ENCODE measurements around the gene TP53. TPM values are rescaled to one million over a fixed set of nuclear protein-coding genes. Genes with fewer than 3 reads are reported as not detected.

TP53 gene
- total RNA-seq, 4 donors from 2014 or later = 14.1 to 17.0 (median 15.4) TPM

DNA sequence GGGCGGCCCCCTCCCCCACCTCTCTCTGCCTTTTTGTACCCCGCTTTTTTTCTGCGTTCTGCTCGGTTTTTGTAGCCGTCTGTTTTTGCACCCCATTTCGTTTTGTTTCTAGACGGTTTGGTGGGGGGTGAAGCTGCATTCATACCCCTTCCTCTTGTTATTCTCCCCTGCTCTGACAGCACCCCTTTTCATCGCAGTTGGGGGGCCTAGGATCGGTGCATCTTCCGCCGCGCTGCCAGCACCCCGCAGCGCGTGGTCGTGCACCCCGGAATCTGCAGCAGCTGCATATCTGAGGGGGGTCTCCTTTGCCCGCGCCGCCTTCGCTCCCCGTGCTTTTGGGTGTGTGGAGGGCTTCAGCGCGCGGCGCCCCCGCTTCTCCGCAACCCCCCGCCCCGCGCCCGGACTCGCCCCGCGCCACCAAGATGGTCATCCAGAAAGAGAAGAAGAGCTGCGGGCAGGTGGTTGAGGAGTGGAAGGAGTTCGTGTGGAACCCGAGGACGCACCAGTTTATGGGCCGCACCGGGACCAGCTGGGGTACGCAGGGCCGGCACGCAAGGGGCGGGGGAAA, 36.1 kb downstream of the TP53 start:
- ATAC-seq (no peak), DNase-seq (no peak)
- intact Hi-C loops (cut with DNase I; ENCODE audit: low total_unique reads) = no loop called here
- TF ChIP-seq POLR2A (IDR thresholded peaks at IDR 0.05) = no peak
- TF ChIP-seq, protein P1, sequence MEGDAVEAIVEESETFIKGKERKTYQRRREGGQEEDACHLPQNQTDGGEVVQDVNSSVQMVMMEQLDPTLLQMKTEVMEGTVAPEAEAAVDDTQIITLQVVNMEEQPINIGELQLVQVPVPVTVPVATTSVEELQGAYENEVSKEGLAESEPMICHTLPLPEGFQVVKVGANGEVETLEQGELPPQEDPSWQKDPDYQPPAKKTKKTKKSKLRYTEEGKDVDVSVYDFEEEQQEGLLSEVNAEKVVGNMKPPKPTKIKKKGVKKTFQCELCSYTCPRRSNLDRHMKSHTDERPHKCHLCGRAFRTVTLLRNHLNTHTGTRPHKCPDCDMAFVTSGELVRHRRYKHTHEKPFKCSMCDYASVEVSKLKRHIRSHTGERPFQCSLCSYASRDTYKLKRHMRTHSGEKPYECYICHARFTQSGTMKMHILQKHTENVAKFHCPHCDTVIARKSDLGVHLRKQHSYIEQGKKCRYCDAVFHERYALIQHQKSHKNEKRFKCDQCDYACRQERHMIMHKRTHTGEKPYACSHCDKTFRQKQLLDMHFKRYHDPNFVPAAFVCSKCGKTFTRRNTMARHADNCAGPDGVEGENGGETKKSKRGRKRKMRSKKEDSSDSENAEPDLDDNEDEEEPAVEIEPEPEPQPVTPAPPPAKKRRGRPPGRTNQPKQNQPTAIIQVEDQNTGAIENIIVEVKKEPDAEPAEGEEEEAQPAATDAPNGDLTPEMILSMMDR (IDR thresholded peaks at IDR 0.05 in 4 of 5, conservative IDR thresholded peaks at IDR 0.05 in 1 of 5) = no peak
- Histone ChIP-seq H3K4me1 (peaks cover 7 to 17% of the 10 kb centered on the region in 2 donors), H3K36me3 (no peaks in the 10 kb centered on the region), H3K27me3 (peaks cover 42 to 51% (median 47%) of the 10 kb centered on the region in 3 donors), H3K9me3 (no peaks in the 10 kb centered on the region), H3K27ac (peak overlapping the region in 3 of 4 donors; percentile 41 to 58 (median 56)), H3K4me3 (peak overlapping the region; percentile 47 to 59 (median 56))
- in situ Hi-C loops (cut with MboI; ENCODE audit: low sequenced_read_pairs in 4 of 4) = no loop called here

DNA sequence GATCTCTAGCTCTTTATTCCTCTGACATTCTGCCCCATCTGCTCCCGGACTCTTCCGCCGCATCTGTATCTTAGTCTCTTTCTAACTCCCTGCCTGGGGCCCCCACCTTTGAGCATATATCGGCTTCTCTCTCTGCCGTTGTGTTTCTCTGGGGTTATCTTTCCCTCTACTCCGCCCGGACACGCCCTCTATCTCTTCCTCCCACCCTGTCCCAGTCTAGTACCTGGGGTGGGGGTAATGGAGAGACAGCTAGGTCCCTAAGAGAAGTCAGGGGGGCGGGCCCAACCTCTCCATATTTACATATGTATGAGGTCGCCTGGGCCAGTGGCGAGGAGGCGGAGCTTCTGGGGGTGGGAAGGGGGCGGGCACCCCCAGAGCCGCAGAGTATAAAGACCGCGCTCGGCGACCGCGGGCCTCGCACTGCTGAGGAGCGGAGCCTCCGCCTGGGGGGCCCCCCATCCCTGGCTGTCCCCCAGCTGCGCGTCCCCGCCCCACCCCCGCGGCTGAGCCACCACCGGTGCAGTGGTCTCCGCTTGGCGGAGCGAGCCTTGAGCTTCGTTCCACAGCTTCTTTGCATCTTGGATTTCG, 36.7 kb downstream of the TP53 start, which contains the start of gene ATP1B2:
ATP1B2 (plus strand) TSS at position 418 of the 588 bp plus-strand sequence. CDS start 593 bp downstream, outside the sequence.
- H3K9me3 ChIP-seq = no peaks in the 10 kb centered on the region
- no peaks in the 10 kb centered on the region for H3K36me3 ChIP-seq
- in situ Hi-C loops (cut with MboI; ENCODE audit: low sequenced_read_pairs in 4 of 4) = no loop called here
- H3K27ac ChIP-seq = peak within 1 kb of the TSS; percentile 27 to 58 (median 48)
- H3K27me3 ChIP-seq = peaks cover 42 to 52% (median 47%) of the 10 kb centered on the region in 3 donors
- intact Hi-C loops (cut with DNase I; ENCODE audit: low total_unique reads) = loop anchor here (1.0 kb wide), 1 partner anchor 38 kb away; the partner anchor contains the start of gene WRAP53
- DNase-seq = peak; percentile 19 to 42
- peak within 1 kb of the TSS; percentile 47 to 59 (median 56) for H3K4me3 ChIP-seq
- TF ChIP-seq, protein P1 (IDR thresholded peaks at IDR 0.05 in 4 of 5, conservative IDR thresholded peaks at IDR 0.05 in 1 of 5) = no peak
- no peak for TF ChIP-seq POLR2A (IDR thresholded peaks at IDR 0.05)
- peak; percentile 43 to 57 for ATAC-seq
- peaks cover 7 to 17% of the 10 kb centered on the region in 2 donors for H3K4me1 ChIP-seq

DNA sequence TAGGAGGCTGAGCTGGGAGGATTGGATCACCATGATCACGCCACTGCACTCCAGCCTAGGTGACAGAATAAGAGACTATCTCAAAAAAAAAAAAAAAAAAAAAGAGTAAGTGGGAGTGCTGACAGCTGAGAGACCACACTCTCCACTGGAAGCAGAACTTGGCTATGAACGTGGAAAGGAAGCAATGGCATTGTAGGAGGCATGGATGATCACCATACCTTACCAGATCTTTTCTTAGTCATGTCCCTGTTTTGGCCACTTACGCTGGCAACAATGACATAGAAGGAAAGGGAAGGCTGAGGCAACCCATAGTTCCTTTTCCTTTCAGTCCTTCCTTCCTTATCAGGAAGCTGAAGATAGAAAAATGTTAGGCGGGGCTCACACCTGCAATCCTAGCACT, 40.3 kb downstream of the TP53 start:
- Histone ChIP-seq H3K27ac (no peak overlapping the region), H3K27me3 (peaks cover 35 to 47% (median 39%) of the 10 kb centered on the region in 3 donors), H3K9me3 (no peaks in the 10 kb centered on the region), H3K4me3 (no peak overlapping the region), H3K36me3 (no peaks in the 10 kb centered on the region), H3K4me1 (peaks cover 7 to 17% of the 10 kb centered on the region in 2 donors)
- intact Hi-C loops (cut with DNase I; ENCODE audit: low total_unique reads) = no loop called here
- in situ Hi-C loops (cut with MboI; ENCODE audit: low sequenced_read_pairs in 4 of 4) = no loop called here
- ATAC-seq = no peak
- no peak for DNase-seq
- no peak for TF ChIP-seq POLR2A (IDR thresholded peaks at IDR 0.05)
- TF ChIP-seq, protein P1 (IDR thresholded peaks at IDR 0.05 in 4 of 5, conservative IDR thresholded peaks at IDR 0.05 in 1 of 5) = no peak

DNA sequence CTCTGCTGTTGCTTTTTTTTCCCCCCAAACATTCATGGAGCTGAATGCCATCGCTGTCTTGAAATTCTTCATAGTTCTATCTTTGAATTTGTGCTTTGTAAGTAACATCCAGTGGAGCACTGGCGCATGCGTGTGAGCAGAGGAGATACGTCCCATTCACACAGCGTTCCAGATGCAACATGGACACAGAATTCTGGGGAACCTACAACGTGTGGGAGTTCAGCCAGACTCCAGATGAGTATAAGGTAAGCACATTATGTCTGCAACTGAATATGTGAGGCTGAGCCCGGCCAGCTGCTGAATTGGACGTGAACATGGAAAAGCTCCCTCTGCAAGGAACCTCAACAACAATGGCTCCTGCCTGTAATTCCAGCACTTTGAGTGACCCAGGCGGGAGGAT, 40.8 kb downstream of the TP53 start:
- in situ Hi-C loops (cut with MboI; ENCODE audit: low sequenced_read_pairs in 4 of 4) = no loop called here
- Histone ChIP-seq H3K27ac (no peak overlapping the region), H3K27me3 (peaks cover 29 to 42% (median 33%) of the 10 kb centered on the region in 3 donors), H3K4me3 (no peak overlapping the region), H3K4me1 (peaks cover 6 to 13% of the 10 kb centered on the region in 2 donors), H3K36me3 (no peaks in the 10 kb centered on the region), H3K9me3 (no peaks in the 10 kb centered on the region)
- intact Hi-C loops (cut with DNase I; ENCODE audit: low total_unique reads) = no loop called here
- no peak for TF ChIP-seq POLR2A (IDR thresholded peaks at IDR 0.05)
- TF ChIP-seq, protein P1 (IDR thresholded peaks at IDR 0.05 in 4 of 5, conservative IDR thresholded peaks at IDR 0.05 in 1 of 5) = no peak
- DNase-seq (no peak), ATAC-seq (no peak)

All from gastrocnemius medialis (tissue), 4 donors.